NCI-H226 (cell line): ENCODE results near the gene PTPRCAP.
"Not testable (repeated sequence)": the region's sequence is repeated elsewhere in the genome, so short reads cannot be mapped to it uniquely, and the experiment has no call there.

Experiments used
- DNase-seq: peaks from one replicate; pipeline ENCODE4 v3.0.0-alpha.2; 2015

Gene PTPRCAP

DNA sequence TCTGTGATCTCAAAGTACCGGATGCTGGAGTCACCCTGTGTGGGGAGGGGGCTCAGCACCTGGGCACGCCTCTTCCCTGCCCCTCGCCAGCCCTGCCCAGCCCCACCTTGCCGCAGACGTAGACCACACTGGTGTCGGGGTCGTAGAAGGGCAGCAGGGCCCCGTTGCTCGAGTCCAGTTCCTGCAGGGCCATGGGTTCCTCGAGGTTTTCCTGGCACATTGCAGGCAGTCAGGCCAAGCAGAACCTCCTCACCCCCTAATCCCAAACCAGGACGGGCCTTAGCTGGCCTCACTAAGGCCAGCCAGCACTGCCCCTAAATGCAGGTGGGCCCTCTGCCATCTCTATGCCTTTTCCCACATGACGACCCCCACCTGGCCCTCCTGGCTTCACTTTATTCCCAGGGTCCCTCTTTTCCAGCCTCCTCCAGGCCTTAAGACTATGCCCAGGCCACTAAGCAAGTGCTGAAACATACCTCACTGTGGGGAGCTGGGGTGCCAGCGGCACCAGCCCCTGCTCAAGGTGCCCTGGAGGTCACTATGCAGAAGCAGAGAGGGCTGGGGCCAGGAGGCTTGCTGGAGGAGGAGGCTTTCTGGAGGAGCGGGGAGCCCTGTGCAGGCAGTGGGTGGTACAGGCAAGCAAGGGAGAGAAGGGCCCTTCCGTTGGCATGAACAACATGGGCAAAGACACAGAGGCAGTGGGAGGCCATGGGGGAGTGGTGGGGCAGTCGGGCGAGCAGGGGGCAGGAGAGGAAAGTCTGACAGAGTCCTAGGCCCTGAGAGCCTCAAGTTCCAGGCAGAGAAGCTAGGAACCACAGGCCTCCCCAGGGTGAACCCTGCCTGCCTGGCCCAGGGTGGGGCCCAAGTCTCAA, 3.0 kb upstream of the PTPRCAP start:
- DNase-seq = no peak

GRCh38 chr11:67439321-67440228, 2.1 kb upstream of the PTPRCAP start:
- DNase-seq = no peak

- no peak for DNase-seq
Measured at GRCh38 chr11:67438158-67438902, 848 bp upstream of the PTPRCAP start.

DNA sequence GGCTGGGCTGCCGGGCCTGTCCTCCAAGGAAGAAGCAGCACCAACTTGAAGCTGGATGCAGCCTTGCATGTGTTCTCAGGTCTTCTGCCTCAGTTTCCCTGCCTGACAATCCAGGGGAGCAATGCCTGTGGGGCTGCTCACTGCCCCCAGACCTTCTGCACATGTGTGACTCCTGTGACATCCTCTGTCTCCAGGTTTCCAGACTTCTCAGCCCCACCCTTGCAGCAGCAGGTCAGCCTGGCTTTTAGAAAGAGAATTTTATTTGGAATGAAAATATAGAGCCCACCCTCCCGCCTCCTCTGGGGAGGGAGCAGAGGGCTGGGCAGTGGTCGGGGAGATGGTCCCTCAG, 301 bp upstream of the PTPRCAP start:
- no peak for DNase-seq

- DNase-seq = no peak
Measured at GRCh38 chr11:67436459-67437081, 912 bp downstream of the PTPRCAP start.

- no peak for DNase-seq
Measured at GRCh38 chr11:67435727-67436458, 1.6 kb downstream of the PTPRCAP start.

GRCh38 chr11:67435031-67435726, 2.3 kb downstream of the PTPRCAP start:
- DNase-seq = no peak

DNA sequence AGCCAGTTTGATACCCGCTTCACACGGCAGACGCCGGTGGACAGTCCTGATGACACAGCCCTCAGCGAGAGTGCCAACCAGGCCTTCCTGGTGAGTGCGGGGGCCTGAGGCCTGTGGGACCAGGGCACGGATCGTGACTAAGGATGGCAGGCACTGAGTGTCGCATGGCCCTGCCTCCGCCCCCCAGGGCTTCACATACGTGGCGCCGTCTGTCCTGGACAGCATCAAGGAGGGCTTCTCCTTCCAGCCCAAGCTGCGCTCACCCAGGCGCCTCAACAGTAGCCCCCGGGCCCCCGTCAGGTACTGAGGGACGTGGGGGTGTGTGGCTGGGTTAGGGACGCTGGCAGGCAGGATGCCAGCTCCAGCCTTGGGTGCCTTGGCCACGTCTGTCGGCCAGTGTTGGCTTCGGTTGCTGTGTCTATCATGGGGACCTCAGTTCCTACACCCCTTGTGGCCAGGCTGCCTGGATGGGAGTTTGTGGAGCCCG, 3.0 kb downstream of the PTPRCAP start:
- DNase-seq = no peak

GRCh38 chr11:67433536-67434394, 3.7 kb downstream of the PTPRCAP start:
- DNase-seq = no peak

GRCh38 chr11:67432655-67433349, 4.7 kb downstream of the PTPRCAP start:
- no peak for DNase-seq

GRCh38 chr11:67431346-67432249, 5.9 kb downstream of the PTPRCAP start:
- no peak for DNase-seq

DNA sequence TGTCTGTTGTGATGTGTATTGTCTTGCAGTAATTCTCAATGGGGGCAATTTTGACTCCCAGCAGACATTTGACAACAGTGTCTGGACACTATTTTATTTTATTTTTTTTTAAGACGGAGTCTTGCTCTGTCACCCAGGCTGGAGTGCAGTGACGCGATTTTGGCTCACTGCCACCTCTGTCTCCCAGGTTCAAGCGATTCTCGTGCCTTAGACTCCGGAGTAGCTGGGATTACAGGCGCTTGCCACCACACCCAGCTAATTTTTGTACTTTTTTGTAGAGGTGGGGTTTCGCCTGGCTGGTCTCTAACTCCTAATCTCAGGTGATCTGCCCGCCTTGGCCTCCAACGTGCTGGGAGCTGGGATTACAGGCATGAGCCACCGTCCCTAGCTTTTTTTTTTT, 7.8 kb downstream of the PTPRCAP start:
- DNase-seq = no peak

GRCh38 chr11:67429038-67429668, 8.3 kb downstream of the PTPRCAP start:
- no peak for DNase-seq

DNA sequence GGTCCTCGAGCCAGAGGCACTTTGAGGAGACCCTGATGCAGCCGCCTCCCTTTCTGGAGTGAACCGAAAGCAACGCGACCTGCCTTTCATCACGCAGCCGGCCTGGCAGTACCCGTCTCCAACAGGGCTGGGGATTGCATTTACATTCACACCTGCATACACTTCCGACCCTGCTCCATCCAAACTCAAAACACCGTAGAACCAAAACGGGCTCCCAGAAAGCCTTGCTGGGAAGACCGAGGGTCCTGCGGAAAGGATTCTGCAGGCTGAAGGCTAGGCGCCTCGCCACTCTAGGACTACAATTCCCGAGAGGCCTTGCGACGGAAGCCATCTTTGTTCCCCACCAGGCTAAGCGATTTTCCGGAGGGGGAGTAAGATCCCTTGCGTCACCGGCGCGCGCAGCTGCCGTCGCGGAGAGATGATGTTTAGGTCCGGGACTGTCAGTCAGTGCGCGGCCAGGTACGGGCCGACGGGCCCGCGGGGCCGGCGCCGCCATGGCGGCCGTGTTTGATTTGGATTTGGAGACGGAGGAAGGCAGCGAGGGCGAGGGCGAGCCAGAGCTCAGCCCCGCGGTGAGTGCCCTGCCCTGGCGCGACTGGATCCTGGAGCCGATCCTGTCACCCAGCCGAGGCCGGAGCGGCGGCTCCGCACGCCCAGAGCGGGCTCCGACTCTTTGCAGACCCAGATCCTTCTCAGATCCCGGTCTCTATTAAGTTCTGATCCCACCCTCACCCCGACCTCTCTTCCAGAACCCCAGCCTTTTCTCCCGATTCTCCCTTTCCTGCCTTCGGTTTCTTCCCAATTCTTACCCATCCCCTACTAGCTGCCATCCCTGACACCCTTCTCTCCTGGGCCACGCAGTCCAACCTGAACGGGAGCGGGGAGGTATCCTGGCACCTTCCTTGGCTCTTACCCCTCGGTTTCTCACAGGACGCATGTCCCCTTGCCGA, 9.2 kb downstream of the PTPRCAP start, which contains the start of gene RPS6KB2:
TSS of gene RPS6KB2 (plus strand) at position 443 of the 950 bp plus-strand sequence. CDS start at position 495, 52 bp downstream.
- peak; percentile 92 for DNase-seq

DNA sequence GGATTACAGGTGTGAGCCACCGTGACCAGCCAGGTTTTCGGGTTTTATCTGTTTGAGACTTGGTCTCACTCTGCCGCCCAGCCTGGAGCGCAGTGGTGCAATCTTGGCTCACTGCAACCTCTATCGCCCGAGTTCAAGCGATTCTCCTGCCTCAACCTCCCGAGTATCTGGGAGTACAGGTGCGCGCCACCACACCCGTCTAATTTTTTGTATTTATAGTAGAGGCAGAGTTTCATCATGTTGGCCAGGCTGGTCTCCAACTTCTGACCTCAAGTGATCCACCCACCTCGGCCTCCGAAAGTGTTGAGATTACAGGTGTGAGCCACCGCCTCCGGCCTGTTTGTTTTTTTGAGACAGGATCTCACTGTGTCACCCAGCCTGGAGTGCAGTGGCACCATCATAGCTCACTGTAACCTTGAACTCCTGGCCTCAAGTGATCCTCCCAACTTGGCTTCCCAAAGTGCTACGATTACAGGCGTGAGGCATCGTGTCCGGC, 10.1 kb downstream of the PTPRCAP start:
- DNase-seq = not testable (repeated sequence)

GRCh38 chr11:67423891-67424613, 13.4 kb downstream of the PTPRCAP start:
- no peak for DNase-seq
